NB4 (cell line): ENCODE measurements around the gene TSSC4.

Source experiments
- CTCF ChIP-seq: IDR thresholded peaks from one replicate; pipeline ENCODE4 v1.5.1; 2012; ENCODE audit warnings: low read depth, low read length
- MAX ChIP-seq: IDR thresholded peaks from 2 replicates; pipeline ENCODE4 v1.6.1; 2011; ENCODE audit warnings: low read depth, low read length
- MYC ChIP-seq: IDR thresholded peaks from 2 replicates; pipeline ENCODE4 v1.6.1; 2011; ENCODE audit warnings: low read depth, low read length
- POLR2A ChIP-seq: IDR thresholded peaks from 2 replicates; pipeline ENCODE4 v1.6.1; 2011; ENCODE audit warnings: mild to moderate bottlenecking; ENCODE audit not compliant: insufficient read length; ENCODE audit errors: extremely low read depth

GRCh38 chr11:2442589-2442988 lies 42.0 kb downstream of the TSSC4 start:
- TF ChIP-seq CTCF (no peak), POLR2A (no peak), MAX (no peak), MYC (no peak)
